GM19025 (cell line): ENCODE data around the gene NCOA6.
"Not testable (repeated sequence)": the region's sequence is repeated elsewhere in the genome, so short reads cannot be mapped to it uniquely, and the experiment has no call there.

Experiments used
- ATAC-seq: cut with Tn5 transposase; IDR thresholded peaks from one replicate; pipeline ENCODE4 v1.9.1; 2021; ENCODE audit warnings: mild to moderate bottlenecking, low read depth, moderate library complexity; ENCODE audit not compliant: unreplicated experiment

The NCOA6 gene

DNA sequence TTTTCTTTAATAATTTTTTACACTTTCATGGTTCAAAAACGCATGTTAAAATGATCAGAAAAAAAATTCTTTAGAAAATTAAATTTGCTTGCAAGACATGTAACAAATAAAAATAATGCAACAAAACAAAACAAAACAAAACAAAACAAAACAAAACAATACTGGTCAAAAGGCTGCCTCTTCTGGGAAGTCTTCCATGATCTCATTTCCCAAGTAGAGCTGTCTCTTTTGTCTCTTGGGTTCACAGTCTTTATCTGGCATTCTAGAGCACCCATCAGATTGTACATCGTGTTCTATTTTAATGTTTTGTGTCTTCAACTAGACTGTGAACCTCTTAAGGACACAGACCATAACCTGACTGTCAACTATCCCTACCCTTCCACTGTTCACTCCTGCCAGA lies 96.0 kb downstream of the NCOA6 start:
- no peak for ATAC-seq

GRCh38 chr20:34724172-34724571 lies 101.3 kb downstream of the NCOA6 start:
- ATAC-seq: no peak

DNA sequence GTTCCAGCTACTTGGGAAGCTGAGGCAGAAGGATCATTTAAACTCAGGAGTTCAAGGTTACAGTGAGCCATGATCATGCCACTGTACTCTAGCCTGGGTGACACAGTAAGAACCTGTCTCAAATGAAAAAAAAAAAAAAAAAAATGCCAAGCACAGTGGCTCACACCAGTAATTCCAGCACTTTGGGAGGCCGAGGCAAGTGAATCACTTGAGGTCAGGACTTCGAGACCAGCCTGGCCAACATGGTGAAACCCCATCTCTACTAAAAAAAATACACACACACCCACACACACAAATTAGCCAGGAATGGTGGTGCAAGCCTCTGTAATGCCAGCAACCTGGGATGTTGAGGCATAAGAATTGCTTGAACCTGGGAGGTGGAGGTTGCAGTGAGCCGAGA lies 102.9 kb downstream of the NCOA6 start:
- ATAC-seq: not testable (repeated sequence)

DNA sequence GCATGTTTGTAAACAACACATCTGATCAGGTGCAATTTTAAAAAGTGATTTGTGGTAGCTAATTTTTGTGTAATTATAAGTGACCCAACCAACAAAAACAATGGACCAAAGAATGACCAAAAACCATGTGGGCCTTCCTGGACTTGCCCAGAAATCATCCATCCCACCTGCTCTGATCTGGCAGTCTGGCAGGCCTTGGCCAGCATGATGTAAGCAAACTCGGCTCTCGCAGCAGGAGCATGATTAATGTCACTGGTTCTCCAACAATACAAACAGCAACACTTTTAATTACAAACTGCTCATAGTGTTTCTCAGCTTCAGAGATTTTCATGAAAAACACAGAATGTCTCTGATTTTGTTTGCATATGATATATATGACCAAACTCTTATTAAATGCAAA lies 105.2 kb downstream of the NCOA6 start:
- ATAC-seq: no peak

DNA sequence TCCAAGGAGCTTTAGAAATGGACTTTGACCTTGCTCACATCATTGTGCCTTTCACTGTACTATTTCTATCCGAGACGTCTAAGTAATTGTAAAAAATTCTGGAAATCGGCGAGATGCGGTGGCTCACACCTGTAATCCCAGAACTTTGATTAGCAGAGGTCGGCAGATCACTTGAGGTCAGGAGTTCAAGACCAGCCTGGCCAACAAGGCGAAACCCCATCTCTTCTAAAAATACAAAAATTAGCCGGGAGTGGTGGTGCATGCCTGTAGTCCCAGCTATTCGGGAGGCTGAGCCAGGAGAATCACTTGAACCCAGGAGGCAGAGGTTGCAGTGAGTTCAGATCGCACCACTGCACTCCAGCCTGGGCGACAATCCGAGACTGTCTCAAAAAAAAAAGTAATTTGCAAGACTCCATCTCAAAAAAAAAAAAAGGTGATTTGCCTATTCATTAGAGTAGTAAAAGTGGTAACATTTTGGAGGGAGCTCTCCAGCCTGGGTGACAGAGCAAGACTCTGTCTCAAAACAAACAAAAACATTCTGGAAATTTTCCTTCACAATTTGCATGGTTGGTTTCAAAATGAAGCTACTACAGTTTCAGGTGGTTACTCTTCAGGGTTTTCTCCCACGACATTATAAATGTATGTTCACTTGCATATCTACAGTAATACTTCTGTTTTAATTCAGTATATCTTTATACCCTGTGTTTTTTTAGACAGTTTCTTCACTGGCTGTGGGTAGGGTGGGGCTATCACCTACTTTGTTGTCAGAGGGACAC lies 106.0 kb downstream of the NCOA6 start:
- peak; percentile 87 for ATAC-seq

DNA sequence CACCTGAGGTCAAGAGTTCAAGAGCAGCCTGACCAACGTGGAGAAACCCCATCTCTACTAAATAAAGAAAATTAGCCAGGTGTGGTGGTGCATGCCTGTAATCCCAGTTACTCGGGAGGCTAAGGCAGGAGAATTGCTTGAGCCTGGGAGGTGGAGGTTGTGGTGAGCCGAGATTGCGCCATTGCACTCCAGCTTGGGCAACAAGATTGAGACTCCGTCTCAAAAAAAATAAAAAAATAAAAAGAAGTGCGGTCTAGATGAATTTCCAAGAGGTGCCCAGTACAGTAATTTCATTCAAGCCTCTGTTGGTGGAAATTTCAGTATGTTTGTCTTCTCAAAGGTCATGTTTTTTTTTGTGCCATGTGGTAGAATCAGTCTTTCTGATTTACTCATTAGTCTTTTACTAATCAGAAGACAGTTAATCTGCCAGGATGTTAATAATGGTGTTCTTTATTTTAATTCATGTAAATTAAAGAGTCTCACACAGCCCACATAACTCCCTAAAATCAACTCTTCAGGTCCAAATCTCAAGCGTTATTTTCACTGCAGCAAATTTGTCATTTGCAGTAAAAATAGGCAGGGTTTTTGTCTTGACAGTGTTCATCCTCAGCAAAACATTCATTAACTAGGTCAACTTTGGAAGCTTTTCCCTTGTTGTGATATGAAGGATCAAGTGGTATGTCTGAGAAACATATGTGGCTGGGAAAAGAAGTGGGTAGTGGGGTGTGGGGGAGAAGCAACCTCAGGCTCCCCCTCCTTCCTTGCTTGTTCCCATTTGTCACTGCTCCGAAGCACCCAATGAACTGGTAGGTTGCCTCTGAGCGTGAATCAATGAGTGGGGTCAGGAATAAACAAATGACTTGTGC lies 108.0 kb downstream of the NCOA6 start:
- ATAC-seq: no peak

DNA sequence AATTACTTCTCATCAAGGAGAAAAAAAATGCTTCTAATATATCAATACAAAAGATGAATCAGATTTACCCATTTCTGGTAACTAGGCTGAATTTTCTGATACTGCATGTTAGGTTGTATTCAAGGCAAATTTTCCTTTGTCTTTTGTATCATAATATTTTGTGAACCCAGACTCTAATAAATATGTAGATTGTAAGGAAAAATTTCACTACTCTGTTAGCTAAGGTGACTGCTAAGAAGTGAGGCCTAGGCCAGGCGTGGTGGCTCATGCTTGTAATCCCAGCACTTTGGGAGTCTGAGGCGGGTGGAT lies 108.6 kb downstream of the NCOA6 start:
- ATAC-seq: no peak

DNA sequence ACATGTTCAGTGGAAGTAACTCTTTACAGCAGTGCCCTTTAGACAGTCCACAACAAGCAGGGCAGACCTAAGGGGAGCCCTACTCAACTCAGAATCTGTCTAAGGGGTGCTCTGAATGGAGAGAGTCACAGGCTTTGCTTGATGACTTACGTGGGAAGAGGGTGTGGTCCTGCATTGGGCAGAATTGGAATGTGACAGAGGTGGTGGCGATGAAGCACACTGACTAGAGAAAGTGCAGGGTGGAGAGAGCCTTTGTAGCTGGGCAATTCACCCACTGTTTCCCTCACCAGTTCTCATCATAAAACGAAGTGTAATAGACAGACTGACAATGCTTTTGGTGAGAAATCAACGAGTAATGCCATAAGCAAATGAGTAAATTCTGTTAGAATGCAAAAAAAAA lies 110.1 kb downstream of the NCOA6 start:
- ATAC-seq: no peak

DNA sequence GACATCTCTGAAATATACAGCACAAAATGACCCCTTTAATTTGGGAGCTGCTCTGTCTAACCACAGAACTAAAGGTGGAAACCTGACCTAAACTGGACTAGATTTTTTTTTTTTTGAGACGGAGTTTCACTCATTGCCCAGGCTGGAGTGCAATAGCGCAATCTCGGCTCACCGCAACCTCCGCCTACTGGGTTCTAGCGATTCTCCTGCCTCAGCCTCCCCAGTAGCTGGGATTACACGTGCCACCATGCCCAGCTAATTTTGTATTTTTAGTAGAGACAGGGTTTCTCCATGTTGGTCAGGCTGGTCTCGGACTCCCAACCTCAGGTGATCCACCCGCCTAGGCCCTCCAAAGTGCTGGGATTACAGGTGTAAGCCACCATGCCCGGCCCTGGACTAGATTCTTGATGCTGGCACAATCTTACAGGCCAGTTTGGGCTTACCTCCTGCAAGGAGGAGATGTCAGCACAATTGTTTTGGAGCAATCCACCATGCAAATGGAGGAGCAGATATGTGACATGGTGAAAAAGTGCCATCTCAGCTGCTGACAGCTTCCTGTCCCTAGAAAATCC lies 111.4 kb downstream of the NCOA6 start:
- not testable (repeated sequence) for ATAC-seq

GRCh38 chr20:34713194-34713943 lies 112.1 kb downstream of the NCOA6 start:
- ATAC-seq: no peak

DNA sequence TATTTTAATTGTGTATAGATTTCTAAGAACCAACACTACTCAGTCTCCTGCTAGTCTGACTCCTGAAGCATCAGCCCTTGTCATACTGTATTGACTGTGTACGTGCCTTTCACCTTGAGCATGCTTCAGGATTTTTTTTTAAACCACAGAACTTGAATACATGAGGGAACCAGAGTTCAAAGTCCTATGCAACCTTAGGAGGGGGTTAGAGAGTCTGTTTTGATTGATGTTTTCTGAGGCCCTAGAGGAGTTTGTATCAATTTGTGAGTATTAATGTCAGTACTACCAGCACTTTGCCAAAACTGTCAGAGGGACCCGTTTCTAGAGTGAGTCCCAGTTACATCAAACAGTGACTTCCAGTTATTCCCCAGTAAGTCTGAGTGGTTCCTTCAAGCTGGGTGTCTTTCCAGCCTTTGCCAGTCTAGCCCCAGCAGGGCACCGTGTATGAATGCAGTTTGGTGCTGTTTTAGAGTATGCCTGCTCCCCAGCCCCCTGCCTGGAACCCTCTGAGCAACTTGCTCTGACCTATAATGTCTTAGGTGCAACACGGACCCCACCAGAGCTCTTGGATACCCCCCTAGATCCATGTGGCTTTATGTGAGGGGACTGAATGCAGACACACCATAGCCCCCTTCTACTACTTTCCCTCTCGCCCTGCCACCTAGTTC lies 112.8 kb downstream of the NCOA6 start:
- no peak for ATAC-seq

DNA sequence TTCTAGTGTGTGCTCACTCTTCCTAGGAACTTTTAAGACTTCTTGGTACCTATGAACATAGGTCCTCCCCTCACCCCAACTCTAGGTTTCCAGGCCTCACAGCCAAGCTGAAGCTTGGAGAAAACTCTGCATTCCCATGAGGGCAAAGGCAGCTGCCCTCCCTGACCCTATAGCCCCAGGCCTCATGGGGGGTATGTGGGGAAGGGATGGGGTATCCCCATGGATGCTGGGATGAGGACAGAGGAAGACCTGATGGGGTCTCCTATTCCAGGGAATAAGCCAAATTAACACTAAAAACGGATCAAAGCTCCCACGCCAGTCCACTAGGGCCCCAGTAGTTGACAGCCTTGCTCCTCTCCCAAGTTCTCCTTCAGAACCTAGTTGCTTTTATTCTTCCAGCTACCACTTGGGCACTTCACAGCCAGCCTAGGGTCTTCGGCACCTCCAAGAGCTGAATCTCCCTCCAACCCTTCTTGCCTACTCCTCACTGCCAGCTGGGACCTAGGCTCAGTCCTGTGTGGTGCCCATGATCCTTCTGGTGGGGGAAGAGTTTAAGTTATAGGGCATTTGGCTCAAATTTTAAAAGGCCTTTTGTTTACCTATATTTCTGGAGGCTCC lies 113.5 kb downstream of the NCOA6 start:
- ATAC-seq: no peak

DNA sequence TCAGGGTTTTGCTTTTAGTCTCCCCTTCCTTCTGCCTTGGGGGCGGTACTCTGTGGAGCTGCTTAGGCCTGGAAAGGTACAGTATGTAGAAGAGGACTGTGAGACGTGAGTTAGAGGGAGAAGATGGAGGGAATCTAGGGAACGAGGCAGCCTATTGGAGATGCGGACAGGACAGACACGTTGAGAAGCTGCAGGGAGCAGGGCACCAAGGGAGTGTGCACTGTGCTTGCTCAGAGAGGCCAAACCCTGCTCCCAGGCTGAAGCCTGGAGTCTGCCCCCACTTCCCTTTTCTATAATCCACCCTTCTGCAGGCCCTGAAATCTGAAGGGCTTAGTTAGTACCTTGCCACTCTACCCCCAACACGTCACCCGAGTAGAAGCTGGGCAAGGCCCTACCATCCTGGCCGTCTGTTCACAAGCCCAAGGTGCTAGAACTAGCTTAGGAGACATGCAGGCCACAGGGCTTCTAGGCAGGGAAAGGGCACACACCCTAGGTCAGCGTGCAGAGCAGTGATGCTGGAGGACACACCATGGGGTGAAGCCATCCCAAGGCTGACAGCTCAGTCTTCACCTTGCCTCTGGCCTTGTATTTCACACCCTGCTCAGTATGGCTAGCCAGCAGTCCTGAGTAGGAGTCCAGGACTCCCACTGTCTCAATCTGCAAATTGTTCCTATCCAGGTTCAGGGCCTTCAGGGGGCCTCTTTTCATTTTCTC lies 114.4 kb downstream of the NCOA6 start:
- no peak for ATAC-seq

DNA sequence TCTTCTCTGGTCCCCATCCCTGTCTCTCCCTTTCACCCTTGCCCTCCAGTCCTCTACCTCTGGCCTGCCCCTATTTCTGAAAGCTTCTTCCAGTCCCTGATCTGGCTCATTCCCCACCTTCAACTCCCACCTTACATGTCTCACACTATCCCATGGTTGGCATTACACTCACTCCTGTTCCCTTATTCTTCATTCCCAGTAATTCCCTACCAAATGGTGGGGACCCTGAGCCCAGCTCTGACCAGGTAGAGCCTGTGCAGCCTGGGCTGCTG lies 114.9 kb downstream of the NCOA6 start:
- no peak for ATAC-seq

- peak; percentile 37 for ATAC-seq
These were observed 115.5 kb downstream of the NCOA6 start for GRCh38 chr20:34709831-34710567.

- ATAC-seq: peak; percentile 43
These were observed 116.2 kb downstream of the NCOA6 start for GRCh38 chr20:34709044-34709830.

DNA sequence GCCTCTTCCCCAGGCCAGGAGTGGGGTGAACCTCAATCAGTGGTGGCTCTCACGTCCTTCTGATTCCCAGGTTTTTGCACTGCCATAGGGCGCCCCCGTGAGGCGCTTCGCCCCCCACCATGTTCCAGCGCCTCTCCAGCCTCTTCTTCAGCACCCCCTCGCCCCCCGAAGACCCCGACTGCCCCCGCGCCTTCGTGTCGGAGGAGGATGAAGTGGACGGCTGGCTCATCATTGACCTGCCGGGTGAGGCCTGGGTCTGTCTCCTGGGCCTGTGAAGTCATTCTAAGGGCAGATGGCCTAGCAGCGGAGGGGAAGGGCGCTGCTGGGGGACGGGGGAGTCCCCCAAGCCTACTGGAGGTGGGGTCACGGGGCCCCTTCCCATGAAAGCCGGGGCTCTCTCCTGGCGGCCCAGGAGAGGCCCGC lies 116.8 kb downstream of the NCOA6 start:
- ATAC-seq: no peak
